Neural progenitor cell (in vitro differentiated cells): ENCODE data around the gene DNAI4.

Source experiments
- CTCF ChIP-seq: fragments of 200-600 bp; sonication (generic); IDR thresholded peaks from 2 replicates; pipeline ENCODE4 v1.5.1; 2017; ENCODE audit warnings: antibody characterized with exemption, mild to moderate bottlenecking
- EZH2 ChIP-seq: fragments of 200-600 bp; sonication (generic); IDR thresholded peaks from 2 replicates; pipeline ENCODE4 v1.6.1; 2017; ENCODE audit warnings: antibody characterized with exemption, mild to moderate bottlenecking, moderate library complexity
- EZH2phosphoT487 ChIP-seq: fragments of 200-600 bp; sonication (generic); IDR thresholded peaks from 2 replicates; pipeline ENCODE4 v1.6.1; 2017; ENCODE audit warnings: antibody characterized with exemption

DNA sequence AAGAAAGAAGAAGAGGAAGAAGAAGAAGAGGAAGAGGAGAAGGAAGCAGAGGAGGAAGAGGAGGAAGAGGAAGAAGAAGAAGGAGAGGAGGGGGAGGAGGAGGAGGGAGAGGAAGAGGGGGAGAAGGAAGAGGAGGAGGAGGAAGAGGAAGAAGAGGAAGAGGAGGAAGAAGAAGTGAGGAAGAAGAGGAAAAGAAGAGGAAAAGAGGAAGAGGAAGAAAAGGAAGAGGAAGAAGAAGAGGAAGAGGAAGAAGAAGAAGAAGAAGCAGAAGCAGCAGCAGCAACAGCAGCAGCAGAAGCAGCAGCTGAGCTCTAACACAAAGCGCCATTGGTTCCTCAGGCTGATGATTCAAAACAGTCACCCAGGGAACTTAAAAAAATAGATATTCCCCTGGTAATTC, 34.0 kb downstream of the DNAI4 start:
- TF ChIP-seq CTCF (no peak), EZH2 (no peak), EZH2phosphoT487 (no peak)
